Measurements from ENCODE around the gene MUSTN1. TPM values are rescaled to one million over a fixed set of nuclear protein-coding genes. Genes with fewer than 3 reads are reported as not detected.

The MUSTN1 gene
- total RNA-seq, 1 experiment from 2014 or later = 0.67 TPM

- no peak for DNase-seq (ENCODE audit: extremely low read depth, low read depth)
Observed at GRCh38 chr3:52854013-52854412, 19.2 kb upstream of the MUSTN1 start.

- no peak for DNase-seq (ENCODE audit: extremely low read depth, low read depth)
Observed at GRCh38 chr3:52852419-52852818, 17.6 kb upstream of the MUSTN1 start.

- peak; percentile 47 for DNase-seq (ENCODE audit: extremely low read depth, low read depth)
Observed at GRCh38 chr3:52851348-52851747, 16.5 kb upstream of the MUSTN1 start.

- DNase-seq (ENCODE audit: extremely low read depth, low read depth) = no peak
Observed at GRCh38 chr3:52849656-52850055, 14.8 kb upstream of the MUSTN1 start.

GRCh38 chr3:52848617-52849016 is 13.8 kb upstream of the MUSTN1 start:
- no peak for DNase-seq (ENCODE audit: extremely low read depth, low read depth)

- DNase-seq (ENCODE audit: extremely low read depth, low read depth) = no peak
Observed at GRCh38 chr3:52847726-52848125, 12.9 kb upstream of the MUSTN1 start.

GRCh38 chr3:52847241-52847640 is 12.4 kb upstream of the MUSTN1 start:
- DNase-seq (ENCODE audit: extremely low read depth, low read depth) = no peak

- no peak for DNase-seq (ENCODE audit: extremely low read depth, low read depth)
Observed at GRCh38 chr3:52846432-52846965, 11.7 kb upstream of the MUSTN1 start.

- no peak for DNase-seq (ENCODE audit: extremely low read depth, low read depth)
Observed at GRCh38 chr3:52845691-52846431, 11.0 kb upstream of the MUSTN1 start.

- no peak for DNase-seq (ENCODE audit: extremely low read depth, low read depth)
Observed at GRCh38 chr3:52845157-52845556, 10.3 kb upstream of the MUSTN1 start.

GRCh38 chr3:52844290-52844975 is 9.6 kb upstream of the MUSTN1 start:
- no peak for DNase-seq (ENCODE audit: extremely low read depth, low read depth)

- no peak for DNase-seq (ENCODE audit: extremely low read depth, low read depth)
Observed at GRCh38 chr3:52843881-52844280, 9.1 kb upstream of the MUSTN1 start.

- no peak for DNase-seq (ENCODE audit: extremely low read depth, low read depth)
Observed at GRCh38 chr3:52843108-52843865, 8.5 kb upstream of the MUSTN1 start.

- DNase-seq (ENCODE audit: extremely low read depth, low read depth) = no peak
Observed at GRCh38 chr3:52842424-52842823, 7.6 kb upstream of the MUSTN1 start.

- no peak for DNase-seq (ENCODE audit: extremely low read depth, low read depth)
Observed at GRCh38 chr3:52841981-52842340, 7.1 kb upstream of the MUSTN1 start.

- DNase-seq (ENCODE audit: extremely low read depth, low read depth) = no peak
Observed at GRCh38 chr3:52841211-52841980, 6.6 kb upstream of the MUSTN1 start.

GRCh38 chr3:52839892-52840545 is 5.2 kb upstream of the MUSTN1 start:
- DNase-seq (ENCODE audit: extremely low read depth, low read depth) = no peak

- no peak for DNase-seq (ENCODE audit: extremely low read depth, low read depth)
Observed at GRCh38 chr3:52839268-52839575, 4.4 kb upstream of the MUSTN1 start.

- DNase-seq (ENCODE audit: extremely low read depth, low read depth) = no peak
Observed at GRCh38 chr3:52838561-52839267, 3.9 kb upstream of the MUSTN1 start.

- DNase-seq (ENCODE audit: extremely low read depth, low read depth) = no peak
Observed at GRCh38 chr3:52836986-52837385, 2.2 kb upstream of the MUSTN1 start.

Measured in NCI-H460 (cell line).